Ramos (cell line): ENCODE results near the gene RGS16.

ENCODE experiments used
- in situ Hi-C: fragments of 300-500 bp; cut with MboI; formaldehyde crosslinking; loops from one replicate; pipeline ENCODE4 v1.14.3; 2022; ENCODE audit warnings: low sequenced_read_pairs; ENCODE audit not compliant: unreplicated experiment

Gene RGS16

DNA sequence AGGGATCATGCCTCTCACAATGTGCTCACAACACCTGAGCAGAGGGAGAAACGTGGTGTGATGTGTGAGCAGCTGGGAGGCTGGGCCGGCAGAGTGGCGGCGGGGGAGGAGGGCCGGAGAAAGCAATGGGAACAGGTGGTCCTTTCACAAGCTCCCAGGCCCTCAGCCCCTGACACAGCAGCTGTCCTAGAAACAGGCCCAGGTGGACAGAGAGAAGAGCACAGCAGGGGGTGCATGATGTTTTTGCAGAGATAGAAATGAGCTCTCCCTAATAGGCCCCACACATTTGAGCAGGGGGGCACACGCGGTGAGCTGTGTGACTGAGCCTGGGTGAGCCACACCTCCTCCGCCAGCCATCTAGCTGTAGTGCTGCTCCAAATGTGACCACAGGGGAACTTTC is 7.6 kb upstream of the RGS16 start:
- in situ Hi-C loops: no loop called here

GRCh38 chr1:182611326-182611725 is 7.1 kb upstream of the RGS16 start:
- in situ Hi-C loops: no loop called here

- in situ Hi-C loops: no loop called here
Measured at GRCh38 chr1:182610606-182611194, 6.5 kb upstream of the RGS16 start.

DNA sequence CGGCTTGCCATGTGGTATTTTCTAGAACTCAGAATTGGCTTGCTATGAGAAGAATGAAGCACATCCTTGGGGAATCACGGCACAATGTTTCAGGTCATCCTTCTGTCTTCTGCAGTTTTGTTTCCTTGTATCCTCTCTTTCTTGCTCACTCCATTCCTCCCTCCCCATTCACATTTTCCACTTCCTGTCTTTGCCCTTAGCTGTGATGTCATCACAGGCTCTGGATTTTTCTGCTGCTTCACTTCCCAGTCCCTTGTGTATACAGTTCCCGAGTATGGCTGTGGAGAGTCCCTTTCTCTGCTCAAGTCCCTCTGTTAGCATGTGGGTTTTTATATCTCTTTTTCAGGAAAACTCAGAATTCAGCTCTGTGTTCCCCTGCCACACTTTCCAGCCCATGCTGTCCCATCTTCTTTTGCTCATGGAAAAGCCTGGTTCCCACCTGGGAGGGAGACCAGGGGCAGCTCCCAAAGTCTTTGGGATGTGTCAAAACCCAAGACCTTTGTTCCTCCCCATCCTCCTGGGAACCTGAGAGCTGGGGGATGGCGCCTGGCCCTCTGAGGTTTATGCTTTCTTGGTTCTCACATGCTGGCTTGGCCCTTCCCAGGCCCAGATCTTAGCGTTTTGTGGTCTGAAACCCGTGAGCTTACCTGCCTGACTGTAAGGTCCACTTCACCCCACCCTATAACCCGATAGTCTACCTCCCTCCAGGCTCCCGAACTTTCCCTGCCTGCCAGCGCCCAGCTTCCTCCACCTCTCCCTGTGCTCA is 4.8 kb upstream of the RGS16 start:
- in situ Hi-C loops: no loop called here

- in situ Hi-C loops: no loop called here
Measured at GRCh38 chr1:182608236-182608635, 4.0 kb upstream of the RGS16 start.

GRCh38 chr1:182607566-182607965 is 3.4 kb upstream of the RGS16 start:
- in situ Hi-C loops: no loop called here

DNA sequence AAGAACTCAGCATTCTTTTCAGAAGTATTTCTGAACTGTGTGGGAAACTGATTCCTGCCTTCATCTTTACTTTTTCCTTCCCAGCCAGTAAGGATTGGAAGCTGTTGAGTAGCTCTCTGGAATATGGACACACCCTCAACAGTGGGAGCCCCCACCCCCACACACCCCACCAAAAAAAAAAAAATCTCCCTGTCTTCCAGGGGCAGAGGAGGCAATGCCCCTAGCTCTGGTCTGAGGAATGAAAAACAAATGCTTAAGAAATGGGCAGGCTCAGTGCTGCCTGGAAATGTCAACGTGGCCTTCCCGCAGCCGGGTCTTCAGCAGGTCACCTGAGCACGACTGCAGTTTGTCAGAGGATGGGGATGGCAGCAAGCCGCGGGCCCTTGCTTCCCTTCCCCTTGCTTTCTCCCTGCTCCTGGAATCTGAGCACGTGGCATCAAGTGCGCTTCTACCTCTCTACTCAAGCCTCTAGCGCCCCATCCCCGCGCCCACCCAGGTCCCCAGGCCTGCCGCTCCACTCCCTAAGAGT is 479 bp downstream of the RGS16 start:
- in situ Hi-C loops: no loop called here

GRCh38 chr1:182602935-182603645 is 1.1 kb downstream of the RGS16 start:
- in situ Hi-C loops: no loop called here

- in situ Hi-C loops: no loop called here
Measured at GRCh38 chr1:182601913-182602312, 2.3 kb downstream of the RGS16 start.

DNA sequence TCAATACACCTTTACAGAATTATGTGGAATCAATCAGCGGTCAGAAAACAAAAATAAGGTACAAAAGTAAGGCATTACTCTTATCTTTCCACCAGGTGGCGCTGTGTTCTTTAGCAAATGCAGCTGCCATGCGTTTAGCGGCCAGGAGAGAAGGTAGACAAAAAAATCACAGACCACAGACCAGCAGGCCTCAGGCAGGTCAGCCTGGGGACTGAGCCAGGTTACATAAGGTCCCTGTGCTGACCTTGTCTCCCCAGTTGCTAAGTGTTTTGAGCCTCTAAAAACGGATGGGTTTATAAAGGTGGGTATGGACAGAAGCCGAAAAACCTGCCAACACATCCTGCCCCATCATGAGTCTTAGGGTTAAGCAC is 2.8 kb downstream of the RGS16 start:
- in situ Hi-C loops: no loop called here

GRCh38 chr1:182600745-182601415 is 3.3 kb downstream of the RGS16 start:
- in situ Hi-C loops: no loop called here

DNA sequence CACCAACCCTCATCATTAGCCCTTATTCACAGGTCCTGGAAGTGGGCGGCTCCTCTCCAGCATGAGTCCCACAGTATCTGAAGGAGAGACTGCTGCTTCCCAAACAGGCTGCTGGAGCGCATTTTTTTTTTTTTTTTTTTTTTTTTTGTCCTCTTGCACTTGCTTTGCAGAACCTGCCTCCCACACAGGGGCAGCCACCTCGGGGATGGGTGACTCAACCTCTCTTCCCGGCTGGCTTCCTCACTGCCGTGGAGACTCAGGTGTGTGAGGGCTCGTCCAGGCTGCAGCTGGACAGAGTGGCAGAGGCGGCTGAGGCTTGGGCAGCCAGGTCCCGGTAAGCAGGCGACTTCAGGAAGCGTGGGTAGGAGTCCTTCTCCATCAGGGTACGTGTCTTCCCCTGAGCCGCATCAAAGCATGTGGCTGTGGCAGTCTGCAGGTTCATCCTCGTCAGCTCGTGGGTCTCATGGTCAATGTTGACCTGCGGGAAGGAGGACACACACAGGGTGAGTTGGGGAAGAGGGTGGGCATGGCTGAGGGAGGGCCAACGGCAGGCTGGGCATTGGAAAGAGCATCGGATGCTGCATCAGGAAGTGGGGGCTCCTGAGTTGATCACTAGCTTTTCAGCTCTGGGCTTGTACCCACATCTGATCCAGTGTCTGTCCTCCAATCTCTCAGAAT is 4.0 kb downstream of the RGS16 start:
- in situ Hi-C loops: no loop called here

DNA sequence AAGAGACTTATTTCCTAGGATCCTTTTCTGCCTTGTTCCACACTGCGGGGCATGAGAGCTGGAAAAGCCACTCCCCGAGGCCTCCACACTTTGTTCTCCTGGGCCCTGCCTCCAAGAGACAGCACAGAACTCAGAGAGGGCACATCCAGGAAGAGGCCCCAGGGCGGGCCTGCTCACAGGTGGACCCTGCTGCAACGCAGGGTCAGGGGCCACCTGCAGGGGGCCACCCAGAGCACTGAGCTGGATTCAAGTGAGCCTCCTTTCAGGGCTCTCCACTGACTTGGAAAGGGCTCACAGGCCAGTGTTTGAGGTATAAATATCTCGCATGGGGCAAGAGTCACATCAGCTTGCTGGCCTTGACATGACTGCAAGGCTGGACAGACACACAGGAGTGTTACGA is 4.8 kb downstream of the RGS16 start:
- in situ Hi-C loops: loop anchor here (5.0 kb wide), 2 partner anchors 147 to 183 kb away; partner anchors contain the start of gene RGSL1

- in situ Hi-C loops: loop anchor here (5.0 kb wide), 2 partner anchors 146 to 184 kb away; partner anchors contain the start of gene RGSL1
Measured at GRCh38 chr1:182598296-182598695, 5.9 kb downstream of the RGS16 start.

GRCh38 chr1:182596934-182597333 is 7.3 kb downstream of the RGS16 start:
- in situ Hi-C loops: loop anchor here (5.0 kb wide), 2 partner anchors 145 to 185 kb away; partner anchors contain the start of gene RGSL1

DNA sequence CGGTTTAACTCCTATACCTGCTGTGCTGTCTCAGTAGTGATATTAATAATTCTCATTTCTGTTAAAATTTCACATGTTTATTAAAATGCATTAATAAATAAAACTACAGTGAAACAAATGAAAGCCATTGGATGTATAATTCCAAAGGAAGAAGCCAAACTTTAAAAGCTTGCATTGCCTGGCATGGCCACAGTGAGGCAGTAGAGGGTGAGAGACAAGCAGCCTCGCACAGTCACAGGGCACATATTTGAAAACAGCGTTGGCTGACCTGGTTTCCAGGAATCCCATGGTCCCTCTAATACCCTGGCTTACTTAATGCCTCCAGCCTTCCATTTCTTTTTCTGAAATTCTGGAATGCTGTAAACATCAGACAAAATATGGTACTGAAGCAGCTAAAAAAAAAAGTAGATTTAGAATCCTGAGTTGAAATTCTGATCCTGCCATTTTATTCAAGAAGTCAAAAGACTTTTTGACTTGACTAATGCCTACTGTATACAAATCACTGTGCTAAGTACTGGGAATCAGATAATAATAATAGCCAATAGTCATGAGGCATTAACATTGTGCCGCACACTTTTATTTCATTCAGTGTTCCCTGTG is 8.4 kb downstream of the RGS16 start:
- in situ Hi-C loops: loop anchor here (5.0 kb wide), 2 partner anchors 143 to 187 kb away; partner anchors contain the start of gene RGSL1

- in situ Hi-C loops: no loop called here
Measured at GRCh38 chr1:182589931-182590330, 14.3 kb downstream of the RGS16 start.

DNA sequence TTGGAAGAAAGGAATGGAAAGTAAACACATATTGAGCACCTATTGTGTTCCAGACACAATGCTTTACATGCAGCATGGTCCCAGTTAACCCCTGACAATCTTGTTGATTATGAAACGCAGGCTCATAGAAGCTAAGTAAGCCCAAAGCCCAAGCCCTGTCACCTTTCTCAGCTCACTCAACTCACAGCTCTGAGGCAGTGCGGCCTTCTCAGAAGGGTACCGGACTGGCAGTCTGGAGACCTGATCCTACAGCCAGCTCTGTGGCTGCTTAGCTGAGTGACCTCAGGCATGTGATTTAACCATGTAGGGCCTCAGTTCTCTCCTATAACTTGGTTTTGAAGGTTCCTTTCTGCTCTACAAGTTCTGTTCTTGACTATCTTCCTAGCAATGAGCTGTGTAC is 14.7 kb downstream of the RGS16 start:
- in situ Hi-C loops: no loop called here
